Measurements from ENCODE around the gene NOXO1.
"Not testable (repeated sequence)": the region's sequence is repeated elsewhere in the genome, so short reads cannot be mapped to it uniquely, and the experiment has no call there.

NOXO1 gene

DNA sequence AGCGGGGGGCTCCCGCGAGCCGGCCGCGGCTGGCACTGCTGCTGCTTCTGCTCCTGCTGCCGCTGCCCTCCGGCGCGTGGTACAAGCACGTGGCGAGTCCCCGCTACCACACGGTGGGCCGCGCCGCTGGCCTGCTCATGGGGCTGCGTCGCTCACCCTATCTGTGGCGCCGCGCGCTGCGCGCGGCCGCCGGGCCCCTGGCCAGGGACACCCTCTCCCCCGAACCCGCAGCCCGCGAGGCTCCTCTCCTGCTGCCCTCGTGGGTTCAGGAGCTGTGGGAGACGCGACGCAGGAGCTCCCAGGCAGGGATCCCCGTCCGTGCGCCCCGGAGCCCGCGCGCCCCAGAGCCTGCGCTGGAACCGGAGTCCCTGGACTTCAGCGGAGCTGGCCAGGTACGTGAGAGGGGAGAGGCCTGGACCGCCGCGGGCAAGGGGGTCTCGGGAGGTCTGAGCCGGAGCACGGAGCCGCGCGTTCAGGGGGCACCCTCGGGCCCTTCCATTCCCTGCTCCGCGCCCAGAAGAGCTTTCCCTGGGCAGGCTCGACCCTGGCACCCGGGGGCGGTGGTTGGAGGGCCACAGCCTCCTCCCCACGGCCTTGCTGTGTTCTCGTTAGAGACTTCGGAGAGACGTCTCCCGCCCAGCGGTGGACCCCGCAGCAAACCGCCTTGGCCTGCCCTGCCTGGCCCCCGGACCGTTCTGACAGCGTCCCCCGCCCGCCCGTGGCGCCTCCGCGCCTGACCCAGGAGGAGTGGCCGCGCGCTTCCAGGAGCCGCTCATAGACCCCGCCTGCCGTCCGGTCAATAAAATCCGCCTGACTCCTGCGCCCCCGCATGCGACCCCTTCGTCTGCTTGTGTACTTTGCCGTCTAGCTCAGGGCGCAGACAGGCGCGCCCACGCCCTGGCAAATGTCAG lies 38.9 kb upstream of the NOXO1 start:
- Mint-ChIP-seq H3K27ac (peak overlapping the region in 1 of 2 donors; percentile 49), H3K27me3 (peaks cover 19 to 48% of the 10 kb centered on the region in 2 donors), H3K9me3 (no peaks in the 10 kb centered on the region), H3K36me3 (ENCODE audit: insufficient read depth) (peaks cover 6% of the 10 kb centered on the region), H3K4me1 (ENCODE audit: low read depth in 2 of 2) (peaks cover 8 to 9% of the 10 kb centered on the region in 2 donors), H3K4me3 (no peak overlapping the region)
- DNase-seq: no peak
- ATAC-seq (replicated peaks): no peak

DNA sequence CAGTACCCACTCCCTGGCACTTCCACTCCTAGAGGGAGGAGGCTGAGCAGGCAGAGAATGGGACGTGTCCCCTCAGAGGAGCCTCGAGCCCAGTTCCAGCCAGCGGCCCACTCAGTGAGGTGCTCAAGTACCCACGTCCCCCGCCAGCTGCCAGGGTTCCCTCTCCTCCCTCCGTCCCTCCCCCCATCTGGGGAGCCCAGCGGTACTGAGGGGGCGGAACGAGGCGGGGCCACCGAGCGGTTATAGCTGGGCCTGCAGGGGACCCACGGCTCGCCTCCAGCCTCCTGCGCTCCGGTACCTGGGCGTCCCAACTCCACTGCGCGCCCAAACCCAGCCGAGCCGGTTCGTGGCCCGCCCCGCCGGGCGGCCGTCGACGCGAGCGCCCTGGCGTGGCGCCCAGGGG lies 38.2 kb upstream of the NOXO1 start, which contains the start of gene NPW:
Gene NPW, plus strand, starts transcription at position 268 of the 403 bp plus-strand sequence.
- peaks cover 19 to 48% of the 10 kb centered on the region in 2 donors for H3K27me3 Mint-ChIP-seq
- H3K9me3 Mint-ChIP-seq: no peaks in the 10 kb centered on the region
- H3K4me3 Mint-ChIP-seq: no peak within 1 kb of the TSS
- no peak for ATAC-seq (replicated peaks)
- peak within 1 kb of the TSS in 1 of 2 donors; percentile 49 for H3K27ac Mint-ChIP-seq
- H3K4me1 Mint-ChIP-seq (ENCODE audit: low read depth in 2 of 2): peaks cover 8 to 9% of the 10 kb centered on the region in 2 donors
- peaks cover 8% of the 10 kb centered on the region for H3K36me3 Mint-ChIP-seq (ENCODE audit: insufficient read depth)
- DNase-seq: no peak

DNA sequence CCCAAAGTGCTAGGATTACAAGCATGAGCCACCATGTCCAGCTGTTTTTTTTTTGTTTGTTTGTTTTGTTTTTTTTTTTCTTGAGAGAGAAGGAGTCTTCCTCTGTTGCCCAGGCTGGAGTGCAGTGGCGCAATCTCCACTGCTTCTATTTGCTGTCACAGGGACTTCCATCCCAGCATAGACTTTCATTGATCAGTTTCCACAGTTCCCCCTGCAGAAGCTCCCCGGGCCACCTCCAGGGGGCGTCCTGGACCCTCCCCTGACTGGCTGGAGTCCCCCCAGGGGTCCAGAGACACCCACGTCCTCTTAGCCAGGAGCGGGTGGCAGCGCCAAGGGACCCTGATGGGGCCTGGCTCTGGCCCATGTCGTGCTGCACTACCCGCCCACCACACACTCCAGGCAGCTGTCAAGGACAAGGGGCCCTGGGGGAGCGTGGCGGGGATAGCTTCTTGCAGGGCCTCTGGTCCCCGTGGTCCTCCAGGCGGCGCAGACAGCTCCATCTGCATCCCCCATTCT lies 35.2 kb upstream of the NOXO1 start:
- Mint-ChIP-seq H3K36me3 (ENCODE audit: insufficient read depth) (peaks cover 8% of the 10 kb centered on the region), H3K9me3 (no peaks in the 10 kb centered on the region), H3K27ac (no peak overlapping the region), H3K4me1 (ENCODE audit: low read depth in 2 of 2) (peaks cover 0 to 2% of the 10 kb centered on the region in 2 donors), H3K4me3 (no peak overlapping the region), H3K27me3 (peaks cover 7 to 31% of the 10 kb centered on the region in 2 donors)
- ATAC-seq (replicated peaks) (no peak), DNase-seq (no peak)

DNA sequence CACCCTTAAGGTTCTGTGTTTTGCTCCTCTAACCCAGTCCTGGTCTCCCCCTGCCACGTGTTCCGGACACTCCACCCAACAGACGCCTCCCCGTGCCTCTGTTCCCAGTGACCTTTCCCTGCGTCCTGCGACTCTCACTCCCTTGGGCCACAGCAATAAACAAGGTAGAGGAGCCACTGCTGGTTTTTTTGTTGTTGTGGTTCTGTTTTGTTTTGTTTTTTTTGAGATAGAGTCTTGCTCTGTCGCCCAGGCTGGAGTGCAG lies 34.6 kb upstream of the NOXO1 start:
- H3K27me3 Mint-ChIP-seq: peaks cover 5 to 25% of the 10 kb centered on the region in 2 donors
- no peak overlapping the region for H3K4me3 Mint-ChIP-seq
- ATAC-seq (replicated peaks) (no peak), DNase-seq (no peak)
- H3K27ac Mint-ChIP-seq: no peak overlapping the region
- peaks cover 5% of the 10 kb centered on the region for H3K36me3 Mint-ChIP-seq (ENCODE audit: insufficient read depth)
- no peaks in the 10 kb centered on the region for H3K9me3 Mint-ChIP-seq
- H3K4me1 Mint-ChIP-seq (ENCODE audit: low read depth in 2 of 2): peaks cover 0 to 2% of the 10 kb centered on the region in 2 donors

DNA sequence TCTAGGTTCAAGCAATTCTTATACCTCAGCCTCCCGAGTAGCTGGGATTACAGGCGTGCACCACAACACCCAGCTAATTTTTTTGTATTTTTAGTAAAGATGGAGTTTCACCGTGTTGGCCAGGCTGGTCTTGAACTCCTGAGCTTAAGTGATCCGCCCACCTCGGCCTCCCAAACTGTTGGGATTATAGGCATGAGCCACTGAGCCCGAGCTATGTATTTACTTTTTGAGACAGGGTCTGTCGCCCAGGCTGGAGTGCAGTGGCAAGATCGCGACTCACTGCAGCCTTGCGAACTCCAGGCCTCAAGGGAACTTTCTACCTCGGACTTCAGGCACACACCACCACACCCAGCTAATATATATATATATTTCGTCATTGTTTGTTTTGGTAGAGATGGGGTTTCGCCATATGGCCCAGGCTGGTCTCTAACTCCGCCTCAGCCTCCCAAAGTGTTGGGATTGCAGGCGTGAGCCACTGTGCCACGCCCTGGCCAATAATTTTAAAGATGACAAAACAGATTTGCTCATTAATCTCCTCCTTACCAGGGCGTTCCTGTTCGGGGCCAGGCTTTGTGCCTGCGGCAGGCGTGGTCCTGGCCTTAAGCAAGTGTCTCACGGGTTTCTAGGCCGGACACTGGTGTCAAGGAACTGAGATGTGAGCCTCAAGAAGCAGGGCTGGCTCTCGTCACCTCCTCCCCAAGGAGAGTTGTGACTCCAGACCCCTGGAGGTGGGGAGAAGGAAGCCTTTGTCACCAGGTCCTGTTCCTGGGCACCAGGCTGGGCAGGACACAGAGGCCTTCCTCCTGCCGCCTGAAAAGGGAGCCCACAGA lies 34.1 kb upstream of the NOXO1 start:
- Mint-ChIP-seq H3K36me3 (ENCODE audit: insufficient read depth) (peaks cover 5% of the 10 kb centered on the region), H3K4me1 (ENCODE audit: low read depth in 2 of 2) (peaks cover under 1% of the 10 kb centered on the region in 2 donors), H3K9me3 (no peaks in the 10 kb centered on the region), H3K4me3 (no peak overlapping the region), H3K27me3 (peaks cover 0 to 20% of the 10 kb centered on the region in 2 donors), H3K27ac (no peak overlapping the region)
- ATAC-seq (replicated peaks) (no peak), DNase-seq (no peak)

DNA sequence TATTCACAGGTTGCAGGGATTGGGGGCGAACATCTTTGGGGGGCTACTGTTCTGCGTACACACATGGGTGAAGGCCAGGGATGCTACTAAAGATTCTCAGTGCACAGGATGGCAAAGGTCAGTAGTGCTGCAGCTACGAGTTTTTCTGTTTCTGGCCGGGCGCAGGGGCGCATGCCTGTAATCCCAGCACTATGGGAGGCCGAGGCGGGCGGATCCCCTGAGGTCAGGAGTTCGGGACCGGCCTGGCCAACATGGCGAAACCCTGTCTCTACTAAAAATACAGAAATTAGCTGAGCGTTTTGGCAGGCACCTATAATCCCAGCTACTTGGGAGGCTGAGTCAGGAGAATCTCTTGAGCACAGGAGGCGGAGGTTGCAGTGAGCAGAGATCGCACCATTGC lies 32.3 kb upstream of the NOXO1 start:
- DNase-seq (no peak), ATAC-seq (replicated peaks) (no peak)
- Mint-ChIP-seq H3K27me3 (peaks cover 0 to 10% of the 10 kb centered on the region in 2 donors), H3K27ac (no peak overlapping the region), H3K36me3 (ENCODE audit: insufficient read depth) (peaks cover 5% of the 10 kb centered on the region), H3K4me1 (ENCODE audit: low read depth in 2 of 2) (peaks cover 9% of the 10 kb centered on the region in 2 donors), H3K9me3 (no peaks in the 10 kb centered on the region), H3K4me3 (no peak overlapping the region)

DNA sequence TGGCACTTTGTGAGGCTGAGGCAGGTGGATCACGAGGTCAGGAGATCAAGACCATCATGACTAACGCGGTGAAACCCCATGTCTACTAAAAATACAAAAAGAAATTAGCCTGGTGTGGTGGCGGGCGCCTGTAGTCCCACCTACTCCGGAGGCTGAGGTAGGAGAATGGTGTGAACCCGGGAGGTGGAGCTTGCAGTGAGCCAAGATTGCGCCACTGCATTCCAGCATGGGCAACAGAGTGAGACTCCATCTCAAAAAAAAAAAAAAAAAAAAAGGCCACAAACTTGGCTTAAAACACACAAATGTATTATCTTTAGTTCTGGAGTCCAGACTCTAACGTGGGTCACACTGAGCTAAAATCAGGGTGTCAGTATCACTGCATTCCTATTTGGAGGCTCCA lies 30.5 kb upstream of the NOXO1 start:
- not testable (repeated sequence) for H3K27ac Mint-ChIP-seq; DNase-seq; H3K27me3 Mint-ChIP-seq; ATAC-seq (replicated peaks); H3K4me3 Mint-ChIP-seq; H3K9me3 Mint-ChIP-seq
- Mint-ChIP-seq H3K36me3 (ENCODE audit: insufficient read depth) (peaks cover 12% of the 10 kb centered on the region), H3K4me1 (ENCODE audit: low read depth in 2 of 2) (peaks cover 24 to 25% of the 10 kb centered on the region in 2 donors)

DNA sequence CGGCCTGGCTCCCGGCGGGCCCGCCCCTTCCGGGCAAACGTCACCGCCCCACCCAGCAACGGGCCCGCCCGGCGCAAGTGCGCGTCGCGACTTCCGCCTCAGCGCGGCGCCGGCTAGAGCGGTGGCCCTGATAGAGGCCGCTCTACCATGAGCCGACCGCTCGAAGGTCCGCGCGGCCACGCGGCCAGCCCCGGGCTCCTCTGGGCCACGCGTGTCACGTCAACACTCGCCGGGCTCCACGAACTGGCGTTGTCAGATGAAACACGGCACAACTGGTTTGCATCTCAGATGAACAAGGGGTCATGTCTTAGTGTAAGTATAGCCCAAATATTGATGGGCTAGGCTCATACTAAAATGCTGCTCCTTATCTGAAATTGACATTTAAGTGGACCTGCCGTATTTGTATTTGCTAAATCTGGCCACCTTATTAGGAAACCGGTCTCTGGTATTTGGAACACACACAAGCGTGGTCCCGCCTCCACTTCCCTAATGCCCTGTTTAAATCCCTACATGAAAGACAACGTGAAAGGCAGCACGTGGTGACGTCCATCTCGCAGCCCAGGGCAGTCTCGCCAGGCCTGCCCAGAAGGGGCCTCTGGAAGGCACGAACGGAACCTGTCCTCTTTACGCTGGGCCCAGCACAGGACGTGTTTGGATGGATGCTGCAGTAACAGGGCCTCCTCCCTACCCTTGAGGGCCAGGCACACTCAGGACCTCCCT lies 28.7 kb upstream of the NOXO1 start, which contains the start of gene ZNF598:
Gene ZNF598, minus strand, starts transcription at position 31 of the 720 bp plus-strand sequence.
- H3K27me3 Mint-ChIP-seq: no peaks in the 10 kb centered on the region
- peaks cover 37 to 38% of the 10 kb centered on the region in 2 donors for H3K4me1 Mint-ChIP-seq (ENCODE audit: low read depth in 2 of 2)
- H3K36me3 Mint-ChIP-seq (ENCODE audit: insufficient read depth): peaks cover 7% of the 10 kb centered on the region
- DNase-seq (peak; percentile 70 to 77 (median 76)), ATAC-seq (replicated peaks) (peak; percentile 94)
- no peaks in the 10 kb centered on the region for H3K9me3 Mint-ChIP-seq
- peak within 1 kb of the TSS; percentile 84 to 85 for H3K4me3 Mint-ChIP-seq
- peak within 1 kb of the TSS; percentile 90 to 94 for H3K27ac Mint-ChIP-seq

DNA sequence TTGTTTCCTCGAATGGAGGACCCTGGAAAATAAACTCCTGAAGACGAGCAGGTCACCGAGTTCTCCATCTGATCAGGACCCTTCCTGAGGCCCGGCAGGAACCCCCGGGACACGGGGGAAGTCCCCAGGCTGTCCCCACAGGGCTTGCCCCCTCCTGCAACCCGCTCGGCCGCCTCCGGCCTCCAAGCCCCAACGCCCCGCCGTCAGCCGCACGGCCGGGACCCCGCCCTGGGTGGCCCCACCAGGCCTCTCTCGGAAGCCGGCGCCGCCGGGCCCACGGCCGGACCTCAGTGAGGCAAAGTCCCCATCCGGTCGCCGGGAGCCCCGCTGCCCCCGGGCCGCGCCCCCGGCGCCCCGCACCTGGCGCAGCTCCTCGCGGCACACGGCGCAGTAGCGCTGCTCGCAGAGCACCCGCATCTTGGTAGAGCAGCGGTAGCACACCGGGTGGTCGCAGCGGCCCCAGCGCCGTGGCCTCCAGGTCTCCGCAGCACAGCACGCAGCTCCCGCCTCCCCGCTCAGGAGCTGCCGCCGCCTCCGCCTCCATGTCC lies 28.0 kb upstream of the NOXO1 start:
- Mint-ChIP-seq H3K27me3 (no peaks in the 10 kb centered on the region), H3K4me1 (ENCODE audit: low read depth in 2 of 2) (peaks cover 41 to 42% of the 10 kb centered on the region in 2 donors), H3K36me3 (ENCODE audit: insufficient read depth) (peaks cover 7% of the 10 kb centered on the region), H3K27ac (peak overlapping the region; percentile 71 to 90), H3K9me3 (no peaks in the 10 kb centered on the region), H3K4me3 (peak overlapping the region; percentile 80 to 85)
- DNase-seq (no peak), ATAC-seq (replicated peaks) (peak; percentile 49)

DNA sequence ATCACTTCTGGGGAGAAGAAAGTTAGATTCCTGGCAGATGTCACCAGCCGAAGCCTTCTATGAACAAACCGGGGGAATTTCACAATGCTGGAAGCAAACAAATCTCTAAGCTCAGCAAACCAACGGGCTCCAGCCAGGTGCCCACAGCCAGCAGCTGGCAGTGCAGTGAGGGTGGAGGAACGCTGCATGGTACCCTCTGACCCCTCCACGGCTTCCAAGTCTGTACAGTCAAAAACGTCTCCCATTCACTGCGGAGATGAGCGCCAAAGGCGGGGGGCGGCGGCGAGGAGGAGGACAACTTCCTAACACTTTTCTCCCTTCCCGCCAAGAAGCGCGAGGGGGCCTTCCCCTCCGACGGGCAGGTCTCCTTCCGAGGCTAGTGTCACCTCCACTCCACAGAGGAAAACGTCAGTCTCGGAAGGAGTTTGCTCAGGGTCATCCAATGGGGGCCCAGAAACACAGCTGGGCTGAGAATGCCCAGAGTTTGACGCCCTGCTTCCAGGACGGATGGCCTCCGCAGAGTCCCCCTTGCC lies 27.4 kb upstream of the NOXO1 start:
- H3K4me3 Mint-ChIP-seq: peak overlapping the region; percentile 80 to 85
- peaks cover 45 to 46% of the 10 kb centered on the region in 2 donors for H3K4me1 Mint-ChIP-seq (ENCODE audit: low read depth in 2 of 2)
- no peaks in the 10 kb centered on the region for H3K27me3 Mint-ChIP-seq
- H3K27ac Mint-ChIP-seq: peak overlapping the region; percentile 71 to 90
- ATAC-seq (replicated peaks) (no peak), DNase-seq (no peak)
- H3K9me3 Mint-ChIP-seq: no peaks in the 10 kb centered on the region
- peaks cover 7% of the 10 kb centered on the region for H3K36me3 Mint-ChIP-seq (ENCODE audit: insufficient read depth)

DNA sequence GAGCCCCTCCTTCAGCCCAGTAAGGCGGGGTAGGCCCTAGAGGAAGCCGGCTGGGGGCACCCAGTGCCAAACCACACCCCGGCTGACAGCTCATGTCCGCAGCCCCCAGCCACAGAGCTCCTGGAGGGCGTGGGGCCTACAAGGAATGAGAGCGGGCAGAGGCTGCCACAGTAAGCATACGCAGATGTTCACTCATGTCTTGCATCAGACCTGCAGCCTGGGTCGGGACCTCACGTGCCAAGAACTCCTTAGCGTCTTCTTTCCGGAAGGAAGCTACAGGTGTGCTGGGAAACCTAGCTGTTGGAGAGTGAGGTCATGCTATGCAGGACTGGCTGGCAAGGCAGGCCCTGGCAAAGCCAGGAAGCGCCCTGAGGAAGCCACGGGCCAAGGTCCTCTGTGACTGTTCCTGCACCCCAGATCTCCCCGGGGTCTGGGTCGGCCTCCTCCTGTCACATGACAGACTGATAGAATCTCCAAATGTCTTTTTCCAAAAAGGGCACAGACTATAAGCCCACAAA lies 26.8 kb upstream of the NOXO1 start:
- peak; percentile 11 for ATAC-seq (replicated peaks)
- DNase-seq: no peak
- peak overlapping the region; percentile 71 to 90 for H3K27ac Mint-ChIP-seq
- H3K36me3 Mint-ChIP-seq (ENCODE audit: insufficient read depth): peaks cover 7% of the 10 kb centered on the region
- no peaks in the 10 kb centered on the region for H3K27me3 Mint-ChIP-seq
- peaks cover 45 to 46% of the 10 kb centered on the region in 2 donors for H3K4me1 Mint-ChIP-seq (ENCODE audit: low read depth in 2 of 2)
- H3K4me3 Mint-ChIP-seq: peak overlapping the region; percentile 80 to 85
- no peaks in the 10 kb centered on the region for H3K9me3 Mint-ChIP-seq

DNA sequence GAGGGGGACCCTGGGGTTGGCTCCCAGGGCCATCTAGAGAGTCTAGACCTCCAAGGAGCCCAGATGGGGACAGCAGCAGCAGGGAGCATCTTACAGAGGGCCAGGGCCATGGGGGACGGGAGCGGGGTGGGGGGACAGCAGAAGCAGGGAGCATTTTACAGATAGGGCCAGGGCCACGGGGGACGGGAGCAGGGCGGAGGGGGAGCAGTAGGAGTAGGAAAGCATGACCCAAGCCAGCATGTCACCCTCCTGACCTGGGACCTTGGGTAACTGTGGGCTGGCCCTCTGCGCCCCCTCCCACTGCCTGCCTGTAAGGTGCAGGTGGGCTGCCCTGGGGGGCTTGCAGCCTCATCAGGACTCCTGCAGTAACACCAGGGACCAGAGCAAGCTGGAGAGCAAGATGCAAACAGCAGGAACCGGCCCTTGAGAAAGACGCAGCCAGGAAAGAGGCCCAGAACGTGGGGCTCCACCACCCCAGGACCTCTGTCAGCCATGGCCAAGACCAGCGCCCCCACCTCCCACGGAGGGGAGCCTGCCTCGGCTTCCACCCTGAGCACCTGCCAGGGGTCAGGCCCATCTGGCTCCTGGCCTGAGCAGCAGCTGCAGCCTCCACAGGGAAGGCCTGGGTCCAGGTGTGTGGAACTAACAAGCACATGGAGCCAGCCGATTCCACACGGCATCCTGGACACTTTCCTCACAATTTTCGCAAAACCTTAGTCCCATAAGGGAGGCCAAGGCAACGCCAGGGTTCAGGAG lies 26.0 kb upstream of the NOXO1 start:
- ATAC-seq (replicated peaks): no peak
- H3K9me3 Mint-ChIP-seq: no peaks in the 10 kb centered on the region
- peak overlapping the region; percentile 81 to 90 for H3K27ac Mint-ChIP-seq
- H3K36me3 Mint-ChIP-seq (ENCODE audit: insufficient read depth): peaks cover 10% of the 10 kb centered on the region
- peak overlapping the region; percentile 80 to 85 for H3K4me3 Mint-ChIP-seq
- H3K27me3 Mint-ChIP-seq: no peaks in the 10 kb centered on the region
- no peak for DNase-seq
- H3K4me1 Mint-ChIP-seq (ENCODE audit: low read depth in 2 of 2): peaks cover 46 to 48% of the 10 kb centered on the region in 2 donors

Data from effector memory CD8-positive, alpha-beta T cell (primary cell).